ENCODE results near the gene CLSTN1. TPM values are rescaled to one million over a fixed set of nuclear protein-coding genes. Genes with fewer than 3 reads are reported as not detected.
"Not testable (repeated sequence)": the region's sequence is repeated elsewhere in the genome, so short reads cannot be mapped to it uniquely, and the experiment has no call there.

The CLSTN1 gene
- total and polyA plus RNA-seq, 7 donors = 7.3 to 48.7 (median 19.7) TPM

- Histone ChIP-seq H3K4me1 (peaks cover 16% of the 10 kb centered on the region), H3K4me3 (no peak overlapping the region), H3K27ac (no peak overlapping the region), H3K36me3 (ENCODE audit: insufficient read depth in 1 of 2, low read depth in 1 of 2) (no peaks in the 10 kb centered on the region), H3K9me3 (no peaks in the 10 kb centered on the region), H3K27me3 (ENCODE audit: insufficient read depth in 3 of 3, low read length in 2 of 3) (no peaks in the 10 kb centered on the region)
- intact Hi-C loops (cut with DNase I) = no loop called here
- no peak for DNase-seq
- no peak for ATAC-seq
- TF ChIP-seq, protein P1, sequence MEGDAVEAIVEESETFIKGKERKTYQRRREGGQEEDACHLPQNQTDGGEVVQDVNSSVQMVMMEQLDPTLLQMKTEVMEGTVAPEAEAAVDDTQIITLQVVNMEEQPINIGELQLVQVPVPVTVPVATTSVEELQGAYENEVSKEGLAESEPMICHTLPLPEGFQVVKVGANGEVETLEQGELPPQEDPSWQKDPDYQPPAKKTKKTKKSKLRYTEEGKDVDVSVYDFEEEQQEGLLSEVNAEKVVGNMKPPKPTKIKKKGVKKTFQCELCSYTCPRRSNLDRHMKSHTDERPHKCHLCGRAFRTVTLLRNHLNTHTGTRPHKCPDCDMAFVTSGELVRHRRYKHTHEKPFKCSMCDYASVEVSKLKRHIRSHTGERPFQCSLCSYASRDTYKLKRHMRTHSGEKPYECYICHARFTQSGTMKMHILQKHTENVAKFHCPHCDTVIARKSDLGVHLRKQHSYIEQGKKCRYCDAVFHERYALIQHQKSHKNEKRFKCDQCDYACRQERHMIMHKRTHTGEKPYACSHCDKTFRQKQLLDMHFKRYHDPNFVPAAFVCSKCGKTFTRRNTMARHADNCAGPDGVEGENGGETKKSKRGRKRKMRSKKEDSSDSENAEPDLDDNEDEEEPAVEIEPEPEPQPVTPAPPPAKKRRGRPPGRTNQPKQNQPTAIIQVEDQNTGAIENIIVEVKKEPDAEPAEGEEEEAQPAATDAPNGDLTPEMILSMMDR (IDR thresholded peaks at IDR 0.05) = no peak
- 75 to 80% (median 79%) methylated on average over 11 to 12 of the region's 12 CpGs for WGBS, 3 donors
Measured at GRCh38 chr1:9807541-9807940, 16.2 kb downstream of the CLSTN1 start.

- H3K36me3 ChIP-seq (ENCODE audit: insufficient read depth in 1 of 2, low read depth in 1 of 2); H3K9me3 ChIP-seq; DNase-seq; H3K27ac ChIP-seq; H3K4me1 ChIP-seq; ATAC-seq; H3K27me3 ChIP-seq (ENCODE audit: insufficient read depth in 3 of 3, low read length in 2 of 3); intact Hi-C loops (cut with DNase I); H3K4me3 ChIP-seq: not testable (repeated sequence)
- WGBS, 3 donors = 88 to 92% (median 90%) methylated on average over 5 of the region's 5 CpGs
Measured at GRCh38 chr1:9805972-9806371, 17.8 kb downstream of the CLSTN1 start.

- WGBS, 3 donors = 81 to 86% (median 83%) methylated on average over 7 of the region's 7 CpGs
- no peak overlapping the region for H3K4me3 ChIP-seq
- H3K36me3 ChIP-seq (ENCODE audit: insufficient read depth in 1 of 2, low read depth in 1 of 2) = no peaks in the 10 kb centered on the region
- intact Hi-C loops (cut with DNase I) = no loop called here
- TF ChIP-seq, protein P1 (IDR thresholded peaks at IDR 0.05) = no peak
- ATAC-seq (no peak), DNase-seq (no peak)
- H3K27me3 ChIP-seq (ENCODE audit: insufficient read depth in 3 of 3, low read length in 2 of 3) = no peaks in the 10 kb centered on the region
- no peak overlapping the region for H3K27ac ChIP-seq
- H3K4me1 ChIP-seq = no peaks in the 10 kb centered on the region
- no peaks in the 10 kb centered on the region for H3K9me3 ChIP-seq
Measured at GRCh38 chr1:9805006-9805508, 18.7 kb downstream of the CLSTN1 start.

- 93 to 96% (median 95%) methylated on average over 13 of the region's 13 CpGs for WGBS, 3 donors
- intact Hi-C loops (cut with DNase I); H3K4me3 ChIP-seq; H3K27me3 ChIP-seq (ENCODE audit: insufficient read depth in 3 of 3, low read length in 2 of 3); H3K9me3 ChIP-seq; H3K36me3 ChIP-seq (ENCODE audit: insufficient read depth in 1 of 2, low read depth in 1 of 2); H3K4me1 ChIP-seq; H3K27ac ChIP-seq; DNase-seq; ATAC-seq: not testable (repeated sequence)
Measured at GRCh38 chr1:9803003-9803918, 20.5 kb downstream of the CLSTN1 start.

- WGBS, 3 donors = 97 to 100% (median 100%) methylated on average over 1 of the region's 1 CpG
- Histone ChIP-seq H3K36me3 (ENCODE audit: insufficient read depth in 1 of 2, low read depth in 1 of 2) (no peaks in the 10 kb centered on the region), H3K4me3 (no peak overlapping the region), H3K4me1 (peaks cover 17% of the 10 kb centered on the region), H3K27ac (no peak overlapping the region), H3K27me3 (ENCODE audit: insufficient read depth in 3 of 3, low read length in 2 of 3) (no peaks in the 10 kb centered on the region), H3K9me3 (no peaks in the 10 kb centered on the region)
- intact Hi-C loops (cut with DNase I) = no loop called here
- no peak for ATAC-seq
- no peak for DNase-seq
- TF ChIP-seq, protein P1 (IDR thresholded peaks at IDR 0.05) = no peak
Measured at GRCh38 chr1:9801909-9802308, 21.9 kb downstream of the CLSTN1 start.

Data from psoas muscle (tissue), 8 donors.